Activated CD4-positive, alpha-beta T cell treated with anti-CD3 and anti-CD28 coated beads for 48 hours (primary cell): Measurements from ENCODE around the gene PPFIA2.
"Not testable (repeated sequence)": the region's sequence is repeated elsewhere in the genome, so short reads cannot be mapped to it uniquely, and the experiment has no call there.

ENCODE experiments used
- DNase-seq: peaks from one replicate; pipeline ENCODE4 v3.0.0-alpha.2; 2020

PPFIA2 gene

GRCh38 chr12:81255456-81255855 lies 503.7 kb downstream of the PPFIA2 start:
- no peak for DNase-seq

GRCh38 chr12:81253360-81253759 lies 505.8 kb downstream of the PPFIA2 start:
- DNase-seq = no peak

GRCh38 chr12:81252228-81252627 lies 506.9 kb downstream of the PPFIA2 start:
- no peak for DNase-seq

DNA sequence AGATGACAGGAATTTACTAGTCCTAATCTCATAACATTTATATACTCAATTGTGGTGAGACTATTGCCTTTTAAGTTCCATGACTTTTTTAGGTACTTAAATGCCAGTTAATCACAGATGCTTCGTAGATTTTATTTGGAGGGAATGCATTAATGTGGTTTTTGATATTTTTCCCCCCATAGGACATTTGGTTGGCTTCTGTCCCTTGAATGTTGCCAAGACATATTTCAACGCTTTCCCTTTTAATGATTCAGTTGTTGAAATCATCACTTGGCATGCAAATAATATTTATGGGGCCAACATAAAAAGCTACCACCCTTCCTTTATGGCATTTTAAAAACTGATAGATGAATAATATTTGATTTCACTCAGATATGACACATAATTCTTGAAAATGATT lies 509.2 kb downstream of the PPFIA2 start:
- no peak for DNase-seq

GRCh38 chr12:81245907-81246570 lies 513.1 kb downstream of the PPFIA2 start:
- DNase-seq = no peak

DNA sequence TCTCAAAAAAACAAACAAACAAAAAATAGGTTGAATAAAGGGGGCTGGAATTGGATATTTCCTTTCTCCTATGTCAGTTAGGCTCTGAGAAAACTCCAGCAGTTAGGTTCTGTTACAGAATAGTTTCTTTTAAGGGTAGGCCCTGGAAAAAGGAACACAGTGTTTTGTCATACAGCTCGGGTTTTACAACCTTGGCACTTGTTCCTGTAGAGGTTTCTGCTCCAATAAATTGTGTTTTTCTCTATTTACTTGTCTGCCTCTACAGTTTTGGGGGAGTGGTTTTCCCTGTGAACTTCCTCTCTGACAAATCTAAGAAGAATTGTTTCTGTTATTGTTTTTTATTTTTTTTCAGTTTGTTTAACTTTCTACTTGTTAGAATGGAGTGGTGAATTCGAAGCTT lies 513.7 kb downstream of the PPFIA2 start:
- no peak for DNase-seq

GRCh38 chr12:81231574-81232368 lies 527.4 kb downstream of the PPFIA2 start:
- DNase-seq = no peak

- DNase-seq = no peak
These were observed 529.4 kb downstream of the PPFIA2 start for GRCh38 chr12:81229759-81230158.

DNA sequence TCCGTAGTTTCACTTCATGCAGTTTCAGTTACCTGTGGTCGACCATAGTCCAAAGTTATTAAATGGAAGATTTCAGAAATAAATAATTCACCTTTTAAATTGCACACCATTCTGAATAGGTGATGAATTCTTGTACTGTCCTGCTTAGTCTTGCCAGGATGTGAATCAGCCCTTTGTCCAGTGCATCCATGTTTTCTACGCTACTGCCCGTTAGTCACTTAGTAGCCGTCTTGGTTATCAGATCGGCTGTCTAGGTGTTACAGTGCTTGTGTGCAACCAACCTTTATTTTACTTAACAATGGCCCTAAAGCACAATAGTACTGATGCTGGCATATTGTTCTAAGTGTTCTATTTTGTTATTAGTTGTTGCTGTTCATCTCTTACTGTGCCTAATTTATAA lies 534.5 kb downstream of the PPFIA2 start:
- DNase-seq = no peak

DNA sequence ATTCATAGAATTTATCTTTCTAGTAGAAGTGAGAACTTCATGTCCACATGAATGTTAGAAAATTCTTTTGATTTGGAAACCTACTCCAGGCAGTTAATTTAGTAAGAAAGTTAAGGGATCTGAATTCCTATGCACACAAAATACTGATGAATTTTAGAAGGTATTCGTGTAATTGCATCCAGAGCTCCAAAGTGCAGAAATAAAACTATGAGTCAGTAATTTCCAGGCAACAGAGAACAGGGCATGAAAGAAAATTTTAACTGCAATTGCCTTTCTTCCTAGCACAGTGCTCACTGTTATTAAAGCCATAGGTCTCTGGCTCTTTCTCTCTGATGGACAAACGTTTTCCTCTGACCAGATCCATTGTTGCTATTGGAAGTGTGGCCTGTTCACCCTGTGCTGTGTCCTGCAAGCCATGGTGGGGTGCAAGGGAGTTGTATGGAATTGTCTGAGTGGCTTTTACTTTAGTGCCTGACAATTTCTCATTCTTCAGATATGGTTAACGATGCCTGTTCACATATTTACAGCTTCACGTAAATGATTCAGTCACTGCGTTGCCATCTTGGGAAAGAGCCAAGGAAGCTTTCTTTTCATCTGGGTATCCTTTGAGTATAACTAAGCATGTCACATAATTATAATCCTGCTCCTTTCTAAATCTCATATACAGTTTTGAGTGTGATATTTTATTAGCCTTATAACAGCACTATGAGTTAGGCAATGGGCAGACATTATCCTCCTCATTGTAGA lies 536.1 kb downstream of the PPFIA2 start:
- no peak for DNase-seq

GRCh38 chr12:81221681-81222080 lies 537.5 kb downstream of the PPFIA2 start:
- DNase-seq = no peak

DNA sequence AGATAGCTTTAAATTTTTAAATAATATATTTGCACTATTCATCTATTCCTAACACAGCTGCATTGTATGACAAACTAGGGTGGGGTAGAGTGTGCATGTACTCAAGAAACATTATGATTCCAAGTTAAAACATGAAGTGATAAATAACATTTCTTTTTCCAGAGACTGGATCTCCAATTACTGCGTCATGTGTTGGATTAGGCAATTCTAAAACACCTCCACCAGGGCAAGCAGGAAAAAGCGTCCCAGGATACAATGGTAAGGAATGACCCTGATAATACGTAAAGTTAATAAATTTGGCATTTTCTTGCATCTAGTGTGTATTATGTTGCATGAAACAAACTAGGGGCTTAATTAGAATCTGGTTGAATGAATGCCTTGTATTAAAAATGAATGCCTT lies 542.4 kb downstream of the PPFIA2 start:
- DNase-seq = no peak

DNA sequence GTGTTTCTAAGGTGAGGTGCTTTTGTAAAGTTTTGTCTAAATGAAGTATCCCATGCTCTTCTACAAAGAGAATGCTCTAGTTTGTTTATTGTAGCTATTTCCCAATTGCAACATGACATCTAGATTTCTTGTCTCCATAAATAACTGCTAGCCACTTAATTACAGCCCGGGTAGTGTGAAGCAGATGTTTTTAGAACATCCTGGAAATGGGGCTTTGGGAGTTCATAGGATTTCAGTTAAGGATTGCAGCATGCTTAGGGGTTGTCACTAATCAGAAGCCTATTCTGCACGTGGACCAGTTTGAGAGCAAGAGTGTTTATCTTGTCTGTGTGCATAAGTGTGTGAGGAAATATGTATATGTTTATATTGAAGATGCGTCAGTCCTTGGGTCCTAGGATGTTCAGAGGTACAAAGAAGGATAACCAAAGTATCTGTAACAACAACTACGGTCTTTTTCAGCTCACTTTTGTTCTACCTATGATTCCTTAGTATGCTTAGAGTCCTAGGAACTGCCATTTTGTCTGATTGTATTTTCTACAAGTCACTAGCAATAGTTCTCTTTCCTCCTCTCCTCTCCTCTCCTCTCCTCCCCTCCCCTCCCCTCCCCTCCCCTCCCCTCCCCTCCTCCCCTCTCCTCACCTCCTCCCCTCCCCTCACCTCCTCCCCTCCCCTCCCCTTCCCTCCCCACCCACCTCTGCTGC lies 546.0 kb downstream of the PPFIA2 start:
- DNase-seq = no peak

DNA sequence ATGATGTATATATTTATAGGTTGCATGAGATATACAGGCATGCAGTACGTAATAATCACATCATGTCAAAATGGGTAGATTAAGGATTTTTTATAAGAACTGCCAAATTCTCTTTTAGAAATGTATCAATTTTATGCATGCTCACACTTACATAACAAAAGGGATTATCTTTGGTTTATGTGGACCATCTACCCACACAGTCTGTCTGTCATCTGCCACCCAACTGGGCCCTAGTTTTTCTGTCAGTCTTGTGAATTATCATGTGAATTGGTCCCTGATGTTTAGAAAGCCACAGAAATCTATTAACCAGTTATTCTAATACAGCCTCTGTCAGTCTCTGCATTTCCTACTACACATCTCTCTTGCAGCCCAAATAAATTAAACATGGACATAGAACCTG lies 547.8 kb downstream of the PPFIA2 start:
- DNase-seq = no peak

- DNase-seq = not testable (repeated sequence)
These were observed 549.4 kb downstream of the PPFIA2 start for GRCh38 chr12:81209772-81210225.

DNA sequence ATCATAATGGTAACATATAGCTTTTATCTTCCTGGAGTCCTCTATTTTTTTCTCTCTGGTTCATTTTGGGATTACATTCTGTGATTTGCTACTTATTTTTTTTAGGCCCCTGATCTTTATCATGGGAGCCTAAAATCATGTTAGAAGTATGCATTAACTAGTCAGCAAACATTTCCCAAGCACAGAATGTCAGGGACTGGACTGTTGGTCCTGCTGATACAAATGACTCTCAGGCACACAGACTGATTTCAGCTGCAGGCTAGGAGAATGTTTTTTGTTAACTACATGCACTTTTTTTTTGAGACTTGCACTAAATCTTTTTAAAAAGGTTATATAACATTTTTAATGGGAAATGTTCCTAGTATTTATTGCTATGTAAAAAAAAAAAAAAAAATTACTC lies 550.1 kb downstream of the PPFIA2 start:
- no peak for DNase-seq

DNA sequence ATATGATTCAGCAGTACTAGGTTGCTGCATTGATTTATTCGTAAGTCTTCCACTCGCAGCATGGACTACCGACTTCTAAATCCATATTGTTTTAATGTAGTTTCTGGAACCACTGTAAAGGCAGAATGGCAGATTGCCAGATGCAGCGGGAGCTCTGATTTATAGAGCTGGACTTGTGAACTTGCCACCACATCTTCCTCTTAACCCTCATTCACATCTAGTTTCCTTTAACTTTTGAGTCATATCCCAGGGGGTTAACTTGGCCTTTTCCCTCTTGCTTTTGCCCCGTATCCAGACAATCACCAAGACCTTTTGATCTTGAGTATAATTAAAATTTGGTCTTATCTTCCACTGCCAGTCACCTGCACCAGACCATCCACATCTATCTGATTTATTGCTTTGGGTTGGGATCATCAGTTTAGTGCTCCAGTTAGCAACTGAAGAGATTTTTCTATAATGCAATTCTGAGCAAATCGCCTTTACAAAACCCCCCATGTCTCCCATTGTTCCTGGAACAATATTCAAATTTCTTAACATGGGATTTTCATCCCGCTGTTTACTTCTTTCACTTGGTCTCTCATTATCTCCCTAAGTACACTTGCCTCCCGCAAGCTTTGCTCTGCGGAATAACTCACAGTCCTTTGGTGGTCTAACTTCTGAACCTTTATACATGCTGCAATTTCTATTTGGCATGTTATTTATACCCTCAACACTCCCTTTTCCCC lies 550.8 kb downstream of the PPFIA2 start:
- DNase-seq = no peak
